Right kidney (tissue), 9 donors: Measurements from ENCODE around the gene BMAL1.
"Not testable (repeated sequence)": the region's sequence is repeated elsewhere in the genome, so short reads cannot be mapped to it uniquely, and the experiment has no call there.

Experiments used
- DNase-seq: peaks from one replicate; pipeline ENCODE4 v3.0.0-alpha.2; 2016
- long read RNA-seq, 8 donors: transcript quantifications; one replicate each; lab custom pipeline, GENCODE V29; 2026

BMAL1 gene
- long read RNA-seq, donor 1, result 0 reads
- long read RNA-seq, donor 2, result 0 reads
- long read RNA-seq, donor 3, result 0 reads
- long read RNA-seq, donor 4, result 0 reads
- long read RNA-seq, donor 5, result 0 reads
- long read RNA-seq, donor 6, result 0 reads
- long read RNA-seq, donor 7, result 0 reads
- long read RNA-seq, donor 8, partial matches to known transcripts, result 0 of 1 reads
- long read RNA-seq, donor 8, other reads (novel, unspliced or antisense), result 0 of 1 reads

DNA sequence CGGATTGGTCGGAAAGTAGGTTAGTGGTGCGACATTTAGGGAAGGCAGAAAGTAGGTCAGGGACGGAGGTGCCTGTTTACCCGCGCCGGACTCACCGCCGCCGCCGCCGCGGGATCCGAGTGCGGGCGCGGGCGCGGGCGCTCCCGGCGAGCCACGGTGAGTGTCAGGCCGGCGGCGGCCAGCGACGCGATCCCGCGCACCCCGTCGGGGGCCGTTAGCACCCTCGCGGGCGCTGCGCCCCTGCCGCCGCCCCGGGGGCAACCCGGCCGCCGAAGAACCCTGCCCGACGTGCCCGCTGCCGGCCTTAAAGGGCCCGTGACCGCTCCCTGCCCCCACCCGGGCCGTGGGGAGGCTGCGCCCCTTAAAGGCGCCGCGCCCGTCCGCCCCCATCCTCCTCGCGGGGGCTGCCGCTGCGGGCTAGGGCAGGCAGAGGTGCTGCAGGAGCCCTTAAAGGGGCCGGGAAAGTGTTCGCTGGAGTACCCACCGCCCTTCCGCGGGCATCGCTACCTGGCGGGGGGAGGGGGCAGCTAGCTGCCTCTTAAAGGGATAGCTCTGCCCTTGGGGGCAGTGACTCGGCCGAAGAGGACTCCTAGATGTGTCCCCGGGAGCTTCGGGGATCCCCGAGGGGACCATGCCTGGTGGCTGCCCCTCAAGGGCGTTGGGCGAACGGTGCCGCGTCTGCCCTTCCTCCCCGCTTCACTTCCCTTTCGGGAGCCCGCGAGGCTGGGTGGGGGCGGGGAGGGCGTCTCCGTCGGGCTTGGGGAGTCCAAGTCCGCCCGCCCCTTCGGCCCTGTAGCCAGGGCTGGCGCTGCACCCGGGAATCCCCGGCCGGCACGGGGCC is at the start of gene BMAL1:
BMAL1 (plus strand) TSS at position 23 of the 841 bp plus-strand sequence. CDS start 76,519 bp downstream, outside the sequence.
- peak; percentile 71 for DNase-seq

DNA sequence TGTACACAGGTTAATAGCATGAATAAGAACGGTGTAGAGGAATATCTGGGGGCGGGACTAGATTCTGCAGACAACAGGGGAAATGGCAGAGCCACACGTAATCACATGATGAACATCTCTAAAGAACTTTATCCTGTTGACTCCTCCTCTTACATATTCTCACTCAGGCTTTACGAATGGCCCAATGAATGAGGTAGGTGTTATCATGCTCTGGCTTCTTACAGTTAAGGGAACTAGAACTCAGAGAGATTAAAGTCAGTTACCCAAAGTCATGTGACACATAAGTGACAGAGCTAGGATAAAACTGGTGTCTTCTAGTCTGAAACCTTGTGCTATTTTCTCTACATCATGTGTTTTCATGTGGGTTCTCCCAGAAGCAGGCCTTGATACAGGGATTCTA is 49.0 kb upstream of the BMAL1 start:
- DNase-seq, result no peak

- DNase-seq, result no peak
Observed at GRCh38 chr11:13229136-13229535, 48.5 kb upstream of the BMAL1 start.

GRCh38 chr11:13229711-13230318 is 47.8 kb upstream of the BMAL1 start:
- no peak for DNase-seq

DNA sequence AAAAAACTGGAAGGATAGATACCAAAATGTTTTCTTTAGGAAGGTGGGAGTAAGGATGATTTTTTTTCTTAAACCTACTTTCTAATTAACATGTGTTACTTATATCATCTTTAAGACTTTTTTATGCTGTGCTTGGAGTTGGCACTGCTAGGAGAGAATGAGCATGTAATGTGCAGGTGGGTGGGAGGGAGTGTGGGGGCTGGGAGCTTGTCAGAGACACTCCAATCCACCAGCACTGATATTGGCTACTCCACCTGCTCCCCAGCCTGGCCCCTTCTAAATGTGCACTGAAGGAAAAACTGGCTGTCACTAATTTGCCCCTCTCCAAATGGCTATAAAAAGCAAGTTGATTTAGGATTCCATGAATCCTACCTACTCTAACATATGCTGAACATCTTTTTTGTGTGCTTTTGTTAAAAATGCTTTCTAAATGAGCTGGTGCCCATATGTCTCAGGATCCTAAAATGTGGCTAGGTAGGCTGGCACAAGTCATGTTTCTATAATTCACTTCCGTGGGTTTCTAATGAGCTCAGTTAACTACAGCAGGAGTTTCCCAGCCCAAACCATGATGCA is 44.3 kb upstream of the BMAL1 start:
- no peak for DNase-seq

GRCh38 chr11:13235895-13236294 is 41.7 kb upstream of the BMAL1 start:
- DNase-seq, result no peak

DNA sequence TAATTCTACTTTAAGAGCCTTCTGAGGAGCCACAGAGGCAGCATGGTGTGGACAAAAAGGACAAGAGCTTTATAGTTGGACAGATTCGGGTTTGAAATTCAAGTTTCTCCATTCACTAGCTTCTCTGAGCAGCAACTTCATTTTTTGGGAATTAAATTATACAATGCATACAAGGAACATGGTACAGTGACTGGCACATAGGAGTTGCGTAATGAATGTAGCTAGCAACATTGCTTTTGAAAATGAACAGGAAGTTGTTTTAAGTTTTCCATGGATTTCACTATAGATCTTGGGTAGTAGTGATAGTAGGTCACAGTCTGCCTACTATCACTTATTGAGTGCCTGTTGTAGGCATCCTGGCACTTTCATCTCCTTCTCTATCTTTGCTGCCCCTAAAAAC is 41.0 kb upstream of the BMAL1 start:
- no peak for DNase-seq

GRCh38 chr11:13237761-13238160 is 39.8 kb upstream of the BMAL1 start:
- DNase-seq, result no peak

GRCh38 chr11:13238879-13239514 is 38.6 kb upstream of the BMAL1 start:
- DNase-seq, result no peak

GRCh38 chr11:13242564-13242963 is 35.0 kb upstream of the BMAL1 start:
- DNase-seq, result no peak

DNA sequence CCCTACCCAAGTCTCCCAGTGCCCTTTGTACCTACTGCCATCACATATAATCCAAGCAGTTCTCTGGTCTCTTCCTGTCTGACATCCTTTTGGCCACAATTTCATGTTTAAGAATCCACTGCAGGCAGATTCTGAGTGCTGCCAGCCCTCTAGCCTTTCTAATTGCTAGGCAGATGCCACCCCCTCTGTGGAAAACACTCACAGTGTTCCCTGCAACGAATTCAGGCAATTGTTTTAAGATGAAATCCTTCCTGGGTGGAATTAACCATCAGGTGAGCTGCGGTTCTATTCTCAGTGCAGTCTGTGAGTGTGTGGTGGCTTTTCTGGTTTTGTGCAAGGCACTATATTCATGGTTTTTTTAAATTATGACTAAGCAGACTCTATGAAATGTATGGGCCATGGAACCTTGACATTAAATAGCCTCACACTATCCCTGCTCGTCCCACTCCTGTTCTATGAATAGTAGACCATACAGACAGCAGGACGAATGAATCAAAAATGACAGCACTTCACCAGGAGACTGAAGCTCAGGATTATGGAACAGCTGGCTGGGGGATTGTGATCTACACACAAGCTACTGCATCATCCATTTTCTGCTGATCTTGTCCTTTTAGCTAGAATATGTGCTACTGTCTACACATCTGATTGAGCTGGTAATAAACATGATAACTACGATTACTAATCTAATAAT is 29.8 kb upstream of the BMAL1 start:
- no peak for DNase-seq

DNA sequence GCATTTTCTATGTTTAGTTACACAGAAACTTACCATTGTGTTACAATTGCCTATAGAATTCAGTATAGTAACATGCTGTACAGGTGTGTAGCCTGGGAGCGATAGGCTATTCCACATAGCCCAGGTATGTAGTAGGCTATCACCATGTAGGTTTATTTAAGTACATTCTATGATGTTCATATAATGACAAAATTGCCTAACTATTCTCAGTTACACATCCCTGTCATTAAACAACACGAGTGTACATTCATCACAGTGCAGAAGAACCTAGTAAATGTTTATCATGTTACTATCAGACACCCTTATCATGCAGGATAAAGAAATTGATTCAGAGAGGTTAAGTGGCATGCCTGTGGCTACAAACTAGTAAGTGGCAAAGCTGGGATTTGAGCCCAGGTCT is 28.4 kb upstream of the BMAL1 start:
- DNase-seq, result no peak

DNA sequence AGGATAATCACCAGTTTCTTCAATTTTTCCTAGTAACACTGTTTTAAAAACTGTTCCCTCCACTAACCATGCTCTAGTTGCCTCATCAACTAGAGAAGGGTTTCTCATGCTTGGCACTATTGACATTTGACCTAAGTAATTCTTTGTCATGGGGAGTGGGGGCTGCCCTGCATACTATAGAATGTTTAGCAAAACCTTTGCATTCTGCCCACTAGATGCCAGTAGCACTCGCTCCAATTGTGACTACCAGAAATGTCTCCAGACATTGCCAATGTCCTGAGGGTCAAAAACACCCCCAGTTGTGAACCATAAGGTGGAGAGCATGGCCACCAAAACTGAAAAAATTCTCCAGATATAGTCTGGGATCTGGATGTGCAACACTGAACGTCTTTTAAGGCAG is 27.6 kb upstream of the BMAL1 start:
- no peak for DNase-seq

GRCh38 chr11:13251966-13252365 is 25.6 kb upstream of the BMAL1 start:
- no peak for DNase-seq

DNA sequence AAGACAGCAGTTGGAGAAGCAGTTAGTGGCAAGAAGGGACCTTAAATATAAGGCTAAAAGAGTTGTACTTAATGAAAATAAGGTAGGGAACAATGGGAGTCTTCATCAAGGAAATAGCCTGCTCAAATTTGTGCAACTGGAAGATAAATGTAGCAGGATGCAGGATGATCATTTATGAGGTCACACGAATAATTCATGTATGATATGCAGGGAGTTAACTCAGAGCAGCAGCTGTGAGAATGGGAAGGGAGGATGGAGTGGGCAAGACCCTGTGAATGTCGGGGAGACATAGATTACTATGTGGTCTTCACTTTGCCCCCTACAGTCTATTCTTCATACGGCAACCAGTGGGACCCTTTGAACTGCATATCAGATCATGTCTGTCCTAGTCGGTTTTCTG is 25.2 kb upstream of the BMAL1 start:
- DNase-seq, result no peak

DNA sequence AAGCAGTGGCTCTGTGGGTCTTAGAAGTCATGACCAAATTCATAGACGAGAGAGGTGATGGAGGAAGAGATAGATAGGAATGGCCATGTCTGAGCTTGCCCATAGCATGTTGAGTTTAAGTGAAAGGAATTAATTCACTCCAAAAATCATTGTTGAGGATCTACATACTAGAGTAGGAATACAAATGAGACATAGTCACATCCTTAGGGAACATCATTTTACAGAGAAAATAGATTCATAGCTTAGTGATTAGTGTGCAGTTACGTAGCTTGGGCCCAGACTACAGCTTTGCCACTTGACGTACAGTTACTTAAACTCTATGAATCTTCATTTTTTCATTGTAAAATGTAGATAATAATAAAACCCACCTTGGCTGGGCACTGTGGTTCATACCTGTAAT is 21.4 kb upstream of the BMAL1 start:
- DNase-seq, result no peak

- not testable (repeated sequence) for DNase-seq
Observed at GRCh38 chr11:13258061-13258460, 19.5 kb upstream of the BMAL1 start.

- DNase-seq, result no peak
Observed at GRCh38 chr11:13258855-13259254, 18.7 kb upstream of the BMAL1 start.

- no peak for DNase-seq
Observed at GRCh38 chr11:13259374-13259773, 18.2 kb upstream of the BMAL1 start.

GRCh38 chr11:13260201-13260962 is 17.2 kb upstream of the BMAL1 start:
- no peak for DNase-seq

- DNase-seq, result no peak
Observed at GRCh38 chr11:13260963-13261588, 16.5 kb upstream of the BMAL1 start.
